Skeletal muscle tissue (tissue), 4 donors: ENCODE measurements around the gene RGP1. TPM values are rescaled to one million over a fixed set of nuclear protein-coding genes. Genes with fewer than 3 reads are reported as not detected.

ENCODE experiments used
- H3K27ac ChIP-seq: one replicate; pipeline ENCODE4 v1.7.0; 2013; ENCODE audit warnings: mild to moderate bottlenecking, low read depth, low read length, inconsistent platforms
- H3K27me3 ChIP-seq, 3 donors: one replicate each; pipeline ENCODE4 v1.7.0; 2013; ENCODE audit warnings: low read length in 3 of 3; ENCODE audit not compliant: control insufficient read depth in 3 of 3, insufficient read depth in 3 of 3
- H3K36me3 ChIP-seq, 3 donors: one replicate each; pipeline ENCODE4 v1.7.0; 2013; ENCODE audit warnings: low read length in 3 of 3; ENCODE audit not compliant: control insufficient read depth in 3 of 3, insufficient read depth in 3 of 3
- H3K4me1 ChIP-seq, 3 donors: one replicate each; pipeline ENCODE4 v1.7.0; 2013; ENCODE audit warnings: low read length in 3 of 3, mild to moderate bottlenecking in 3 of 3; ENCODE audit not compliant: control insufficient read depth in 3 of 3, insufficient read depth in 3 of 3
- H3K4me3 ChIP-seq, 3 donors: one replicate each; pipeline ENCODE4 v1.7.0; 2013; ENCODE audit warnings: low read length in 3 of 3
- H3K9ac ChIP-seq, 3 donors: one replicate each; pipeline ENCODE4 v1.7.0; 2013; ENCODE audit warnings: low read length in 3 of 3, mild to moderate bottlenecking in 3 of 3, moderate library complexity in 2 of 3, low read depth in 1 of 3
- H3K9me3 ChIP-seq, 3 donors: one replicate each; pipeline ENCODE4 v1.7.0; 2013; ENCODE audit warnings: low read length in 3 of 3; ENCODE audit not compliant: control insufficient read depth in 3 of 3
- total RNA-seq: library from RNA; depleted of rRNA; stranded (reverse); fragments of >200 nt; gene quantifications from one replicate; pipeline ENCODE4 v1.2.3, GENCODE V29; 2014
- donor health status: Osteomylitis.

Gene RGP1
- total RNA-seq, 1 donor from 2014 or later, result 7.8 TPM

DNA sequence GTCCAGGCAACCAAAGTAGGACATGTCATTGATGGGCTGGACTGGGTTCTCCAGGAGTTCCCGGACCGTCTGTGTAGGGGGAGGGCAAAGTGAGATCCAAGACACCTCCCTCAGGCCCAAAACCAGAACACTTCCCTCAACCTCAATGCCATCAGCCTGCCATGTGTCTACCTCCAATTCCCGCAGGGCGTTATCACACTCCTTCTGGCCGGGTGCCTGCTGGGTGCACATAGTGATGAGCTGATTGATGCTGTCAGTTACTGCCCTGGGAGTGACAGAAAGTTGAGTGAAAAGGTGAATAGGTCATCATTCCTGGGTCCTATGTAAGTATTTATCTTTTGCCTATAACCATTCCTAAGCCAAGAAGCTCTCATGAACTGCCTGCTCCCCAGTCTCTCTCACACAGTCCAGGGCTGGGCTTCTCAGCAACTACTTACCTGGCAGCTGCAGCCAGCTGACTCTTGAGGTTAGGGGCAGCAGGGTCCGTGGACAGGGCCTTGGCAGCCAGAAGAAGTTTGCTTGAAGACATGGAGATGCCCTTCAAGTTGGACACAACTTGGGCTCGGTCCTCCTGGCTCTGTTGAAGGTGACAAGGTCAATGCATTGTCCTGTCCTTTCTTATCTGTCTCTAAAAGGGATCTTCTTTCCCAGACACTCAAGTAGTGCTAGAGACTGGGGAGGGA lies 38.1 kb upstream of the RGP1 start:
- Histone ChIP-seq H3K36me3 (peaks cover 84 to 89% (median 85%) of the 10 kb centered on the region in 3 donors), H3K9me3 (no peaks in the 10 kb centered on the region), H3K4me1 (no peaks in the 10 kb centered on the region), H3K4me3 (no peak overlapping the region), H3K27ac (no peak overlapping the region), H3K27me3 (no peaks in the 10 kb centered on the region), H3K9ac (no peak overlapping the region)

DNA sequence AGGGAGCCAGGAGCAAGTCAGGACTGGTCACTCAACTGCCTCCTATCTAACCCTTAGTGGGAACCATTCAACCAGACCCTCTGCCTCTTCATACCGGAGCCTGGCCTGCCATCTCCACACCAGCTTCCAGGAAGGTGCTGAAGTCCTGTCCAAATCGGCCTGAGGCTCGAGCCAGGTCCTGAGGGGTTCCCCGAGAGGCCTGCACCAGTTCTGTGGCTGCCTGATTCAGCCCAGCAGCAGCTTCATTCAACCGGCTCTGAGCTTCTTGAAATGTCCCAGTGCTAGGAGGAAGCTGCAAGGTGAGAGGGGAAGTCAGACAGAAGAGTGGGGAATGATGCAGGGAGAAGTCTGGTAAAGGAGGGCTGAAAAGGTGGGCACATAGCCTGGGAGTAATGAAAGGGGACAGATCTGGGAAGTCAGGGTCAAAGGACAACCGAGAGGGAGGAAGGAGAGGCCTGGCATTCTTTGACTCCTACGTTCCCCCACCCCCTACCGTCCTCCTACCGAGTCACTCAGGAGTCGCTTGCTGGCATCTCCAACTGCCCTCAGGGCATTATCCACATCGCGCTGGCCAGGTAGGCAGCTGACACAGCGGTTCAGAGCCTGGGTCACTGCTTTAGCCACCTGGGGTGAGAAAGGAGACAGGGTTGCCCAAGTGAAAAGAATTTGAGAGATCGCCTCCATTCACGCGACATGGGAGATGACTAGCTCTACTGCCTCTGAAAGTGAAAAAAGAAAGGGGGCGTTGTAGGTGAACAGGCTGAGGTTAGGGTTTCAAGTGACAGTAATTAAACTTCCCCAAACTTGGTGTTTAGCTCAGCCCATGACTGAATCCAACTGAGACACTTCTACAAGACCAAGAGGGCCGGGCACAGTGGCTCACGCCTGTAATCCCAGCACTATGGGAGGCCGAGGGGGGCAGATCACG lies 37.3 kb upstream of the RGP1 start:
- Histone ChIP-seq H3K4me1 (no peaks in the 10 kb centered on the region), H3K9ac (no peak overlapping the region), H3K9me3 (no peaks in the 10 kb centered on the region), H3K36me3 (peaks cover 83 to 89% (median 85%) of the 10 kb centered on the region in 3 donors), H3K27me3 (no peaks in the 10 kb centered on the region), H3K4me3 (no peak overlapping the region), H3K27ac (no peak overlapping the region)

DNA sequence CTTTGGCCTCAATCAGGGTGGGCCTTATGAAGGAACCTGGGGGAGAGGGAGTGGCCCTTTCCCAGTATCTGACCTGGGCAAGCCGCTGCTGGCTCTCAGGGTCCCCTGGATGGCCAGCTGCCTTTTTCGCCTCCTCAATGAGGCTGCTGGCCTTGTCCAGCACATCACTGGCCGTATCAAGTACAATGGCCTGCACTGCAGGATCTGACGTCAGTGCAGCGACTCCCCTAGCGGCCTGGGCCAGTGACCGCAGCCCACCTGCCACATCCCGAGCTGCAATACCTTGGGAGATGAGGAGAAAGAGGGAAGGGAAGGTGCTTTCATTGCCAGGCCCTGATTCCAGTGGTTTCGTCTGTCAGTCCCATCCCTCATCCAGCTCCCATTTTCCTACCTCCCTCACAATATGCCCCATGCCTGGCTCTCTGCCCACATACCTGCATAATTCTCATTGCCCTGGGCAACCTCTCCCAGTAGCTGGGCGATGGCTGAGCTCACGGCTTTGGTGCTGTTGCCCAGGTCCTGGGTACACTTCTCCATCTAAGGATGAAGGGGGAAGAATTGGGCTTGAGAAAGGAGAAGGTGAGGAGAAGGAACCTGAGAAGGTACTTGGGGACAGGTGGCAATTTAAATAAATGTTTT lies 36.2 kb upstream of the RGP1 start:
- H3K9ac ChIP-seq, result no peak overlapping the region
- no peaks in the 10 kb centered on the region for H3K4me1 ChIP-seq
- H3K9me3 ChIP-seq, result no peaks in the 10 kb centered on the region
- H3K27ac ChIP-seq, result no peak overlapping the region
- no peaks in the 10 kb centered on the region for H3K27me3 ChIP-seq
- H3K36me3 ChIP-seq, result peaks cover 83 to 89% (median 85%) of the 10 kb centered on the region in 3 donors
- H3K4me3 ChIP-seq, result no peak overlapping the region

DNA sequence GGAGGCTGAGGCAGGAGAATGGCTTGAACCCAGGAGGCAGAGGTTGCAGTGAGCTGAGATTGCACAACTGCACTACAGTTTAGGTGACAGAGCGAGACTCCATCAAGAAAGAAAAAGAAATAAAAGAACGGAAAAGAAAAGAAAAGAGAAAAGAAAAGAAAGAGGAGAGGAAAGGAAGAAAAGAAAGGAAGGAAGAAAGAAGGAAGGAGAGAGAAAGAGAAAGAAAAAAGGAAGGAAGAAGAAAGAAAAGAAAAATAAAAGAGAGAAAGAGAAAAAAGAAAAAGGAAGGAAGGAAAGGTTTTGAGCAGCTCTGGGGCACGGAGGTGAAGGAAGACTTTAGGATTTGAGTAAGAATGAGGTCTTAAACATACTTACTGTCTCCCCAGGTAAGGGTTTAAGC lies 35.5 kb upstream of the RGP1 start:
- Histone ChIP-seq H3K9ac (no peak overlapping the region), H3K36me3 (peaks cover 85 to 89% (median 85%) of the 10 kb centered on the region in 3 donors), H3K9me3 (no peaks in the 10 kb centered on the region), H3K4me3 (no peak overlapping the region), H3K27ac (no peak overlapping the region), H3K4me1 (no peaks in the 10 kb centered on the region), H3K27me3 (no peaks in the 10 kb centered on the region)

DNA sequence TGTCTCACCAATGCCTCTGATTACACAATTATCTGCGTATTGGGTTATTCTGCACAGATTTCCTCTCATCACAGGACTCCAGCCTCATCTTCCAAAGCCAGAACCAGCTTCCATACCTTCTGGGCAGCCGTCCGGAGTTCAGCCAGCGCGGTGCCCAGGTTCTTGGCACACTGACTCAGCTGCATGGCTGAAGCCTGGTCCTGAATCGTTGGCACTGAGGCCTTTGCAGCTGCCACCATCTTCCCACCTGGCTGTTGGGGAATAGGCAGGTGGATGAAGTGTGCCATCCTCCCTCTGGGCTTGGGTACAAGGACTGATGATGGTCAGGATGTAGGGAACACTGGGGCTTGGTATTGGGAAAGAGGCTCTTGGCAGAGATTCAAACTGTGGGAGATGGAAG lies 35.0 kb upstream of the RGP1 start:
- no peak overlapping the region for H3K4me3 ChIP-seq
- H3K4me1 ChIP-seq, result no peaks in the 10 kb centered on the region
- H3K9ac ChIP-seq, result no peak overlapping the region
- no peak overlapping the region for H3K27ac ChIP-seq
- H3K27me3 ChIP-seq, result no peaks in the 10 kb centered on the region
- H3K36me3 ChIP-seq, result peaks cover 85 to 89% (median 87%) of the 10 kb centered on the region in 3 donors
- no peaks in the 10 kb centered on the region for H3K9me3 ChIP-seq

DNA sequence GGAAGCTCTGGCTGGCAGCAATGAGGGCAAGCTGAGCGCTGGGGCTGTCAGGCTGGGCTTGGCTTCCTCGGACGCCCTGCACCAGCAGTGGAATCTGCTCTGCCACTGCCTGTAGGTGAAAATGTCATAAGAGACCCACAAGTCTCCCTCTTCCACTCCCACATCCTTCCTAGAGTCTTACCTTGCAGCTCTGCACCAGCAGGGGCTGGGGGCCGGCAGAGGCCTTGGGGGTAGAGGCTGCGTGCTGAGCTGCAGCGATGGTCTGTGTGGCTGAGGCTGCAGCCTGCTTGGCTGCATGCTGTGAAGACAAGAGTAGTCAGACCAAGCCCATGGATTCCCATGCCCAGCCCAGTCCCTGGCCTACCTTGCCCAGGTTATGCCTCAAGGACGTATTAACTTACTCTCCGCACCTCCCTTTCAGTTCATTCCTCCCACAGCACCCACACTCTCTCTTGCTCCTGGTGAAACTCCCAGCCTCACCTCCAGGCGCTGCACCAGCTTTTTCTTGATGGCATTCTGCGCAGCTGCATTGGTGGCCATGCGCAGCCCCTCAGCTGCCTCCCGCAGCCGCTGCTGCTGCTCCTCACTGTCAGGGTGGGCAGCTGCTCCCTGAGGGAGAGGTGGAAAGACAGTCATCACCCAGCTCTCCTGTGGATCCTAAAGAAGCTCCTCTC lies 34.4 kb upstream of the RGP1 start:
- H3K9me3 ChIP-seq, result no peaks in the 10 kb centered on the region
- no peaks in the 10 kb centered on the region for H3K4me1 ChIP-seq
- H3K27ac ChIP-seq, result no peak overlapping the region
- H3K27me3 ChIP-seq, result no peaks in the 10 kb centered on the region
- no peak overlapping the region for H3K9ac ChIP-seq
- H3K4me3 ChIP-seq, result no peak overlapping the region
- H3K36me3 ChIP-seq, result peaks cover 89 to 93% (median 92%) of the 10 kb centered on the region in 3 donors

DNA sequence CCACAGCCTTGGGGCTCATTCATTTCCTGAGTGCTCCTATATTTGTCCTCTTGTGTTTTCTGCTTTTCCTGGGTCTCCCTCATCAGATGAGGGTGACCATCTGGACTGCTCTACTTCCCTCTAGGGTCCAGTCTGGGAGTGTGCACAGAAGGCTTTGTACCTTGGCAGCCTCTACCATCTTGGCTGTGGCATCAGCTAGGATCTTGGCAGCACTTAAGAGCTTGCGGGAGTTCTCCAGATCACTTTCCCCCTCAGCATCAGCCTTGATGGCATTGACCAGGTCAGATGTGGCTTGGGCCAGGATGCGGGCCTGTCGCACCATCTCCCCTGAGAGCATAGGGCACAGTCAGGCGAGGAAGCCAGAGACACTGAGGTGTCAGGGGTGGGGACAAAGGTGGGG lies 32.9 kb upstream of the RGP1 start:
- H3K9me3 ChIP-seq, result no peaks in the 10 kb centered on the region
- H3K36me3 ChIP-seq, result peaks cover 90 to 96% (median 95%) of the 10 kb centered on the region in 3 donors
- no peaks in the 10 kb centered on the region for H3K4me1 ChIP-seq
- H3K27me3 ChIP-seq, result no peaks in the 10 kb centered on the region
- H3K27ac ChIP-seq, result no peak overlapping the region
- H3K9ac ChIP-seq, result no peak overlapping the region
- no peak overlapping the region for H3K4me3 ChIP-seq

DNA sequence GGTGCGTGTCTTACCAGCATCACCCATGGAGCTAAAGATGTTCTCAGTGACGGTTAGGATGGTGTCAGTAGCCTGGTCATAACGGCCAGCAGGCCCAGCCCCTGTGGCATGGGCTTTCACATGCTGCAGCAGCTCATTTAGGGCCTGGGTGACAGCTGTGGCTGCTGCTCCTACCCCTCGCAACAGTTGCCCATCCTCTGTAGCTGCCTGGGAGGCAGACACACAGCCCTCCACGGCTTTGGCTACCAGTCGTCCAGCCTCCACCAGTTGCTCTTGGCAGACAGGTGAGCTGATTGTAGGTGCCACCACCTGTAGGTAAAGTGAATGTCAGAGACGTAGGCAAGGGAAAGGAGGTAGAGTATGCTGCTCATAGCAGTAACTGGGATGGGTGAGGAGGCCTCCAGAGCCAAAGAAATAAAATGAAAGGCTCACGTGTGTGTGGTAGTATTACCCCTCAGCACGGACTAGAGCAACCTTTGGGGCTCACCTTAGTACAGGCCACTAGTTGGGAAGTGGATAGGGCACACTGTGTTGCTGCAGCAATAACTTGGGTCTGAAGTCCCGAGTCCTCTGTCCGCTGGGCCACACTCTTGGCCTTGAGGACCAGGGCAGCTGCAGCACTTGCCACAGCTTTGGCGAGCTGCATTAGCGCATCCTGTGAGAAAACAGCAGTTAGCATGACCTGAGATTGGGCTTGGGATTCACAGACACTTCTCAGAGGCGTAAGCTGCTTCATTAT lies 31.8 kb upstream of the RGP1 start:
- Histone ChIP-seq H3K36me3 (peaks cover 92 to 96% (median 95%) of the 10 kb centered on the region in 3 donors), H3K27me3 (no peaks in the 10 kb centered on the region), H3K27ac (no peak overlapping the region), H3K9me3 (no peaks in the 10 kb centered on the region), H3K4me1 (no peaks in the 10 kb centered on the region), H3K9ac (peak overlapping the region in 1 of 3 donors; percentile 8), H3K4me3 (no peak overlapping the region)
